WTC11 (cell line): ENCODE measurements around the gene DERL2. TPM values are rescaled to one million over a fixed set of nuclear protein-coding genes. Genes with fewer than 3 reads are reported as not detected.

Experiments
- ATAC-seq: fragments of 200-7000 bp; cut with Tn5 transposase; 2 replicates; pipeline ENCODE4 v1.10.0; 2021; ENCODE audit warnings: mild to moderate bottlenecking, moderate library complexity
- CTCF ChIA-PET: fragments of 300-600 bp; sonication (Branson Sonifier 250); formaldehyde crosslinking; loops from one replicate; lab custom pipeline; 2021; ENCODE audit warnings: antibody characterized with exemption; lab: Charles Lee
- POLR2A ChIA-PET: fragments of 350-600 bp; sonication (Branson Sonifier 250); formaldehyde crosslinking; loops from one replicate; lab custom pipeline; 2021; ENCODE audit warnings: antibody characterized with exemption; lab: Charles Lee
- DNase-seq: peaks from one replicate; pipeline ENCODE4 v3.0.0; 2021; ENCODE audit warnings: low spot score
- H3K27ac Mint-ChIP-seq: 2 replicates; pipeline ENCODE4 v1.8.0; 2021; ENCODE audit warnings: mixed read lengths
- H3K27me3 Mint-ChIP-seq: 2 replicates; pipeline ENCODE4 v1.8.0; 2021; ENCODE audit warnings: low read depth, mild to moderate bottlenecking, moderate library complexity, mixed read lengths
- H3K36me3 Mint-ChIP-seq: 2 replicates; pipeline ENCODE4 v1.8.0; 2021; ENCODE audit warnings: mixed read lengths
- H3K4me1 Mint-ChIP-seq: 2 replicates; pipeline ENCODE4 v1.8.0; 2022; ENCODE audit warnings: mixed read lengths
- H3K4me3 Mint-ChIP-seq: 2 replicates; pipeline ENCODE4 v1.8.0; 2021; ENCODE audit warnings: mild to moderate bottlenecking, moderate library complexity, mixed read lengths
- H3K9me3 Mint-ChIP-seq: 2 replicates; pipeline ENCODE4 v1.8.0; 2021; ENCODE audit warnings: mixed read lengths
- ATF1 ChIP-seq: sonication (generic); formaldehyde crosslinking; IDR thresholded peaks from 2 replicates; pipeline ENCODE4 v1.8.1; 2023; ENCODE audit warnings: mild to moderate bottlenecking, moderate library complexity, missing genetic modification reagents
- CREB1 ChIP-seq: sonication (generic); formaldehyde crosslinking; IDR thresholded peaks from 2 replicates; pipeline ENCODE4 v1.8.0; 2023; ENCODE audit warnings: mild to moderate bottlenecking, missing genetic modification reagents
- ELF4 ChIP-seq: sonication (generic); formaldehyde crosslinking; IDR thresholded peaks from 2 replicates; pipeline ENCODE4 v1.8.1; 2022; ENCODE audit warnings: low read depth, mild to moderate bottlenecking, moderate library complexity, missing genetic modification reagents
- ETV6 ChIP-seq: sonication (generic); formaldehyde crosslinking; IDR thresholded peaks from 2 replicates; pipeline ENCODE4 v1.8.1; 2022; ENCODE audit warnings: mild to moderate bottlenecking, missing genetic modification reagents
- MXD4 ChIP-seq: fragments of 250-450 bp; sonication (Bioruptor Pico); IDR thresholded peaks from 2 replicates; pipeline ENCODE4 v1.8.0; 2021; ENCODE audit warnings: mild to moderate bottlenecking, moderate library complexity, borderline replicate concordance
- NR2C2 ChIP-seq: sonication (generic); formaldehyde crosslinking; IDR thresholded peaks from 2 replicates; pipeline ENCODE4 v1.8.0; 2022; ENCODE audit warnings: mild to moderate bottlenecking, missing genetic modification reagents
- OVOL2 ChIP-seq: fragments of 250-450 bp; sonication (Bioruptor Pico); IDR thresholded peaks from 2 replicates; pipeline ENCODE4 v1.9.0; 2021; ENCODE audit warnings: mild to moderate bottlenecking, borderline replicate concordance
- SP1 ChIP-seq: sonication (generic); formaldehyde crosslinking; conservative IDR thresholded peaks from 2 replicates; pipeline ENCODE4 v1.8.1; 2022; ENCODE audit warnings: missing genetic modification reagents
- ZNF121 ChIP-seq: sonication (generic); formaldehyde crosslinking; IDR thresholded peaks from 2 replicates; pipeline ENCODE4 v1.8.0; 2023; ENCODE audit warnings: missing genetic modification reagents
- ZNF232 ChIP-seq: sonication (generic); formaldehyde crosslinking; IDR thresholded peaks from 2 replicates; pipeline ENCODE4 v1.8.0; 2022; ENCODE audit warnings: mild to moderate bottlenecking, missing genetic modification reagents
- total RNA-seq: library from RNA; stranded (reverse); gene quantifications from 3 replicates; pipeline ENCODE4 v1.2.3, GENCODE V29; 2021
- TF ChIP-seq, protein P1 (sequence below): sonication (generic); formaldehyde crosslinking; IDR thresholded peaks from 2 replicates; pipeline ENCODE4 v1.8.1; 2023; ENCODE audit warnings: mild to moderate bottlenecking, missing genetic modification reagents, moderate library complexity
- TF ChIP-seq, protein P2 (sequence below): sonication (generic); formaldehyde crosslinking; IDR thresholded peaks from 2 replicates; pipeline ENCODE4 v1.8.0; 2023; ENCODE audit warnings: missing genetic modification reagents, mild to moderate bottlenecking, borderline replicate concordance
- TF ChIP-seq, protein P3 (sequence below): sonication (generic); formaldehyde crosslinking; conservative IDR thresholded peaks from 2 replicates; pipeline ENCODE4 v1.8.1; 2023; ENCODE audit warnings: mild to moderate bottlenecking, low read depth, missing genetic modification reagents, moderate library complexity
- TF ChIP-seq, protein P4 (sequence below): sonication (generic); formaldehyde crosslinking; IDR thresholded peaks from 2 replicates; pipeline ENCODE4 v1.8.1; 2023; ENCODE audit warnings: mild to moderate bottlenecking, moderate library complexity, missing genetic modification reagents

Gene DERL2
- total RNA-seq, 1 experiment from 2014 or later = 47.1 TPM

DNA sequence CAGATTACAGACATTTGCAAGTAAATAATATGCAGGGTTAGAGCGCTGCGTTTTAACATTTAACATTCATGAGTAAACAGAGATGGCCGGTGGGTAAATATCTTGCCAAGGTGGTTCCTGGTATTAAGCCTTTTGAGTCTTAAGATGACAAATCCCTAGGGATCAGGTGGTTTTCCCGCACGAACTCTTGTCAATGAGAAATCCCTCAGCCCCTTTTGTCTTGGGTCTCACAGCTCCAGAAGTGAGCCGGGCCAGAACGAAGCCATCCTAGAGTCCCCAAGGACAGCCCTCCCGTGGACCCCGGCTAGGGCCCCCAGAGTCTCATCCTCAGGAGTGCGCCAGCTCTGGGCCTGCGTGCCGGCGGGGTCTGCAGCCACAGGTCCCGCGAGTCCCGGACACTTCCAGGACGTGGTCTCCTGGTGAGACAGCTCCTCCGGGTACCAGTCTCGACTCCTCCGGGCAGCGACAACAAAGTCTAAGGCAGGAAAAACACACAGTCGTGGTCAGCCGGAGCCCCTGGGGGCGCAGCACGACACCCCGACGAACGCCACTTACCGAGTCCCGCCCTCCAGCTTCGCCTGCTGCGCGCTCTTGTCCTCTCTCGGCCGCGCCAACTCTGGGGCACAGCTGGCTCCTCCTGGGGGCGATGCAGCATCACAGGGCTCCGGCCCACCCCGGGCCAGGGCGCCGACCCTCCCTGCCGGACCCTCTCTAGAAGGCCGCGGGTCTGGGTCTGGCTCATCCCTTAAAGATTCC, 13.7 kb upstream of the DERL2 start:
- Mint-ChIP-seq H3K36me3 (no peaks in the 10 kb centered on the region), H3K4me3 (peak overlapping the region; percentile 96), H3K9me3 (no peaks in the 10 kb centered on the region), H3K4me1 (peaks cover 10% of the 10 kb centered on the region), H3K27me3 (peaks cover 70% of the 10 kb centered on the region), H3K27ac (no peak overlapping the region)
- ChIA-PET POLR2A (interaction anchor here (0.7 to 2.5 kb wide), 4 partner anchors 14 to 139 kb away, joined by 3 to 24 read pairs (median 8); partner anchors contain the start of genes DERL2, DHX33, MIS12 and NUP88), CTCF (interaction anchor here (0.6 to 2.4 kb wide), 8 partner anchors 12 to 936 kb away, joined by 3 to 15 read pairs (median 5); partner anchors contain the start of genes C1QBP, DERL2, DHX33 and MIS12)
- DNase-seq = peak; percentile 50
- no peak for TF ChIP-seq MXD4 (CRISPR knock-in tag)
- TF ChIP-seq SP1 (CRISPR knock-in tag) = 0 out of 2 replicates have a peak, but pooled peaks have one; percentile 35
- no peak for TF ChIP-seq OVOL2 (CRISPR knock-in tag)
- TF ChIP-seq, protein P1, sequence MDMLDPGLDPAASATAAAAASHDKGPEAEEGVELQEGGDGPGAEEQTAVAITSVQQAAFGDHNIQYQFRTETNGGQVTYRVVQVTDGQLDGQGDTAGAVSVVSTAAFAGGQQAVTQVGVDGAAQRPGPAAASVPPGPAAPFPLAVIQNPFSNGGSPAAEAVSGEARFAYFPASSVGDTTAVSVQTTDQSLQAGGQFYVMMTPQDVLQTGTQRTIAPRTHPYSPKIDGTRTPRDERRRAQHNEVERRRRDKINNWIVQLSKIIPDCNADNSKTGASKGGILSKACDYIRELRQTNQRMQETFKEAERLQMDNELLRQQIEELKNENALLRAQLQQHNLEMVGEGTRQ = 0 out of 2 replicates have a peak, but pooled peaks have one; percentile 25
- TF ChIP-seq ZNF121 (CRISPR knock-in tag) = no peak
- TF ChIP-seq, protein P2, sequence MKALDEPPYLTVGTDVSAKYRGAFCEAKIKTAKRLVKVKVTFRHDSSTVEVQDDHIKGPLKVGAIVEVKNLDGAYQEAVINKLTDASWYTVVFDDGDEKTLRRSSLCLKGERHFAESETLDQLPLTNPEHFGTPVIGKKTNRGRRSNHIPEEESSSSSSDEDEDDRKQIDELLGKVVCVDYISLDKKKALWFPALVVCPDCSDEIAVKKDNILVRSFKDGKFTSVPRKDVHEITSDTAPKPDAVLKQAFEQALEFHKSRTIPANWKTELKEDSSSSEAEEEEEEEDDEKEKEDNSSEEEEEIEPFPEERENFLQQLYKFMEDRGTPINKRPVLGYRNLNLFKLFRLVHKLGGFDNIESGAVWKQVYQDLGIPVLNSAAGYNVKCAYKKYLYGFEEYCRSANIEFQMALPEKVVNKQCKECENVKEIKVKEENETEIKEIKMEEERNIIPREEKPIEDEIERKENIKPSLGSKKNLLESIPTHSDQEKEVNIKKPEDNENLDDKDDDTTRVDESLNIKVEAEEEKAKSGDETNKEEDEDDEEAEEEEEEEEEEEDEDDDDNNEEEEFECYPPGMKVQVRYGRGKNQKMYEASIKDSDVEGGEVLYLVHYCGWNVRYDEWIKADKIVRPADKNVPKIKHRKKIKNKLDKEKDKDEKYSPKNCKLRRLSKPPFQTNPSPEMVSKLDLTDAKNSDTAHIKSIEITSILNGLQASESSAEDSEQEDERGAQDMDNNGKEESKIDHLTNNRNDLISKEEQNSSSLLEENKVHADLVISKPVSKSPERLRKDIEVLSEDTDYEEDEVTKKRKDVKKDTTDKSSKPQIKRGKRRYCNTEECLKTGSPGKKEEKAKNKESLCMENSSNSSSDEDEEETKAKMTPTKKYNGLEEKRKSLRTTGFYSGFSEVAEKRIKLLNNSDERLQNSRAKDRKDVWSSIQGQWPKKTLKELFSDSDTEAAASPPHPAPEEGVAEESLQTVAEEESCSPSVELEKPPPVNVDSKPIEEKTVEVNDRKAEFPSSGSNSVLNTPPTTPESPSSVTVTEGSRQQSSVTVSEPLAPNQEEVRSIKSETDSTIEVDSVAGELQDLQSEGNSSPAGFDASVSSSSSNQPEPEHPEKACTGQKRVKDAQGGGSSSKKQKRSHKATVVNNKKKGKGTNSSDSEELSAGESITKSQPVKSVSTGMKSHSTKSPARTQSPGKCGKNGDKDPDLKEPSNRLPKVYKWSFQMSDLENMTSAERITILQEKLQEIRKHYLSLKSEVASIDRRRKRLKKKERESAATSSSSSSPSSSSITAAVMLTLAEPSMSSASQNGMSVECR (CRISPR knock-in tag) = 0 out of 2 replicates have a peak, but pooled peaks have one; percentile 31
- TF ChIP-seq ETV6 (CRISPR knock-in tag) = peak; percentile 56; the same call in 1 of the 2 replicates
- TF ChIP-seq, protein P3, sequence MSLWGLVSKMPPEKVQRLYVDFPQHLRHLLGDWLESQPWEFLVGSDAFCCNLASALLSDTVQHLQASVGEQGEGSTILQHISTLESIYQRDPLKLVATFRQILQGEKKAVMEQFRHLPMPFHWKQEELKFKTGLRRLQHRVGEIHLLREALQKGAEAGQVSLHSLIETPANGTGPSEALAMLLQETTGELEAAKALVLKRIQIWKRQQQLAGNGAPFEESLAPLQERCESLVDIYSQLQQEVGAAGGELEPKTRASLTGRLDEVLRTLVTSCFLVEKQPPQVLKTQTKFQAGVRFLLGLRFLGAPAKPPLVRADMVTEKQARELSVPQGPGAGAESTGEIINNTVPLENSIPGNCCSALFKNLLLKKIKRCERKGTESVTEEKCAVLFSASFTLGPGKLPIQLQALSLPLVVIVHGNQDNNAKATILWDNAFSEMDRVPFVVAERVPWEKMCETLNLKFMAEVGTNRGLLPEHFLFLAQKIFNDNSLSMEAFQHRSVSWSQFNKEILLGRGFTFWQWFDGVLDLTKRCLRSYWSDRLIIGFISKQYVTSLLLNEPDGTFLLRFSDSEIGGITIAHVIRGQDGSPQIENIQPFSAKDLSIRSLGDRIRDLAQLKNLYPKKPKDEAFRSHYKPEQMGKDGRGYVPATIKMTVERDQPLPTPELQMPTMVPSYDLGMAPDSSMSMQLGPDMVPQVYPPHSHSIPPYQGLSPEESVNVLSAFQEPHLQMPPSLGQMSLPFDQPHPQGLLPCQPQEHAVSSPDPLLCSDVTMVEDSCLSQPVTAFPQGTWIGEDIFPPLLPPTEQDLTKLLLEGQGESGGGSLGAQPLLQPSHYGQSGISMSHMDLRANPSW = no peak
- TF ChIP-seq ATF1 (CRISPR knock-in tag) = no peak
- no peak for TF ChIP-seq CREB1 (CRISPR knock-in tag)
- ATAC-seq = no peak

DNA sequence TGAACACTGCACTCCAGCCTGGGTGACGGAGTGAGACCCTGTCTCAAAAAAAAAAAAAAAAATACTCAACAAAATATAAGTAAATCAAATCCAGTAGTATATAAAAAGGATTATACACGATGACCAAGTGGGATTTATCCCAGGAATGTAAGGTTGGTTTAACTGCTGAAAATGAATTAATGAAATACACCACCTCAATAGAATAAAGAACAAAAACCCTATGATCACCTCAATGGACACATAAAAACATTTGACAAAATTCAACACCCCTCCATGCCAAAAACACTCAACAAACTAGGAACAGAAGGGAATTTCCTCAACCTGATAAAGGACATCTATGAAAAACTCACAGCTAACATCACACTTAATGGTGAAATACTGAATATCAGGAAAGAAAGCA, 7.0 kb upstream of the DERL2 start:
- H3K27me3 Mint-ChIP-seq = peaks cover 27% of the 10 kb centered on the region
- POLR2A ChIA-PET = no interaction called here
- TF ChIP-seq NR2C2 (CRISPR knock-in tag) (no peak), ZNF232 (CRISPR knock-in tag) (no peak)
- TF ChIP-seq, all 79 proteins: peak for 0
- Mint-ChIP-seq H3K4me1 (peaks cover 5% of the 10 kb centered on the region), H3K27ac (no peak overlapping the region), H3K36me3 (peaks cover 21% of the 10 kb centered on the region), H3K9me3 (peaks cover 5% of the 10 kb centered on the region; the same call in 1 of the 2 replicates), H3K4me3 (no peak overlapping the region)
- DNase-seq (no peak), ATAC-seq (no peak)
- CTCF ChIA-PET = no interaction called here

DNA sequence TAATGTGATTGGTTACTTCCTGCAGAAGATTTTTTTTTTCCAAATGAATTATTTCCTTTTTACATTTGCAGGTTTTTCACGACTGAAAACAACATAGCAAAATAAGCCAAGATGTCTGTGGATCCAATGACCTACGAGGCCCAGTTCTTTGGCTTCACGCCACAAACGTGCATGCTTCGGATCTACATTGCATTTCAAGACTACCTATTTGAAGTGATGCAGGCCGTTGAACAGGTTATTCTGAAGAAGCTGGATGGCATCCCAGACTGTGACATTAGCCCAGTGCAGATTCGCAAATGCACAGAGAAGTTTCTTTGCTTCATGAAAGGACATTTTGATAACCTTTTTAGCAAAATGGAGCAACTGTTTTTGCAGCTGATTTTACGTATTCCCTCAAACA, 2.8 kb upstream of the DERL2 start:
- H3K4me3 Mint-ChIP-seq = no peak overlapping the region
- CTCF ChIA-PET = interaction anchor here (2.1 kb wide), 1 partner anchor 11 kb away, joined by 5 read pairs; a partner anchor contains a TSS
- POLR2A ChIA-PET = no interaction called here
- peaks cover 6% of the 10 kb centered on the region; the same call in 1 of the 2 replicates for H3K27me3 Mint-ChIP-seq
- H3K27ac Mint-ChIP-seq = no peak overlapping the region
- DNase-seq = no peak
- H3K36me3 Mint-ChIP-seq = peaks cover 36% of the 10 kb centered on the region
- no peak for ATAC-seq
- peaks cover 5% of the 10 kb centered on the region; the same call in 1 of the 2 replicates for H3K9me3 Mint-ChIP-seq
- peaks cover 26% of the 10 kb centered on the region for H3K4me1 Mint-ChIP-seq
- TF ChIP-seq CREB1 (CRISPR knock-in tag) (no peak), ELF4 (CRISPR knock-in tag) (no peak), ETV6 (CRISPR knock-in tag) (no peak)
- TF ChIP-seq, protein P2 (CRISPR knock-in tag) = no peak
- TF ChIP-seq, protein P4, sequence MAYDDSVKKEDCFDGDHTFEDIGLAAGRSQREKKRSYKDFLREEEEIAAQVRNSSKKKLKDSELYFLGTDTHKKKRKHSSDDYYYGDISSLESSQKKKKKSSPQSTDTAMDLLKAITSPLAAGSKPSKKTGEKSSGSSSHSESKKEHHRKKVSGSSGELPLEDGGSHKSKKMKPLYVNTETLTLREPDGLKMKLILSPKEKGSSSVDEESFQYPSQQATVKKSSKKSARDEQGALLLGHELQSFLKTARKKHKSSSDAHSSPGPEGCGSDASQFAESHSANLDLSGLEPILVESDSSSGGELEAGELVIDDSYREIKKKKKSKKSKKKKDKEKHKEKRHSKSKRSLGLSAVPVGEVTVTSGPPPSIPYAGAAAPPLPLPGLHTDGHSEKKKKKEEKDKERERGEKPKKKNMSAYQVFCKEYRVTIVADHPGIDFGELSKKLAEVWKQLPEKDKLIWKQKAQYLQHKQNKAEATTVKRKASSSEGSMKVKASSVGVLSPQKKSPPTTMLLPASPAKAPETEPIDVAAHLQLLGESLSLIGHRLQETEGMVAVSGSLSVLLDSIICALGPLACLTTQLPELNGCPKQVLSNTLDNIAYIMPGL = no peak
